IMR-90 (cell line): ENCODE measurements around the gene CFAP210.

Experiments used
- BHLHE40 ChIP-seq: fragments of 150-350 bp; IDR thresholded peaks from 2 replicates; pipeline ENCODE4 v1.6.1; 2016; ENCODE audit warnings: mild to moderate bottlenecking, low read depth, low read length
- CHD1 ChIP-seq: IDR thresholded peaks from 2 replicates; pipeline ENCODE4 v1.6.1; 2012; ENCODE audit warnings: low read depth, low read length, improper control_type of control experiment
- ELK1 ChIP-seq: fragments of 150-350 bp; IDR thresholded peaks from 2 replicates; pipeline ENCODE4 v1.6.1; 2016; ENCODE audit warnings: low read depth, mild to moderate bottlenecking, low read length, moderate library complexity, borderline replicate concordance
- FOS ChIP-seq: fragments of 150-350 bp; IDR thresholded peaks from 2 replicates; pipeline ENCODE4 v1.6.1; 2016; ENCODE audit warnings: low read depth, low read length
- MAFK ChIP-seq: IDR thresholded peaks from 2 replicates; pipeline ENCODE4 v1.6.1; 2012; ENCODE audit warnings: low read depth, low read length, improper control_type of control experiment
- POLR2A ChIP-seq: IDR thresholded peaks from 2 replicates; pipeline ENCODE4 v1.6.1; 2012; ENCODE audit warnings: mild to moderate bottlenecking, low read depth, low read length
- RFX5 ChIP-seq: IDR thresholded peaks from 2 replicates; pipeline ENCODE4 v1.8.0; 2012; ENCODE audit warnings: low read depth, mild to moderate bottlenecking, low read length, moderate library complexity
- SMC3 ChIP-seq: fragments of 150-350 bp; IDR thresholded peaks from 2 replicates; pipeline ENCODE4 v1.6.1; 2016; ENCODE audit warnings: low read depth, mild to moderate bottlenecking, antibody characterized with exemption, low read length, moderate library complexity
- USF2 ChIP-seq: fragments of 150-350 bp; IDR thresholded peaks from 2 replicates; pipeline ENCODE4 v1.6.1; 2017; ENCODE audit warnings: mild to moderate bottlenecking, antibody characterized with exemption, low read length, low read depth
- TF ChIP-seq, protein P1 (sequence below): conservative IDR thresholded peaks from 2 replicates; pipeline ENCODE4 v1.5.1; 2012; ENCODE audit warnings: mild to moderate bottlenecking, low read depth, low read length, improper control_type of control experiment

DNA sequence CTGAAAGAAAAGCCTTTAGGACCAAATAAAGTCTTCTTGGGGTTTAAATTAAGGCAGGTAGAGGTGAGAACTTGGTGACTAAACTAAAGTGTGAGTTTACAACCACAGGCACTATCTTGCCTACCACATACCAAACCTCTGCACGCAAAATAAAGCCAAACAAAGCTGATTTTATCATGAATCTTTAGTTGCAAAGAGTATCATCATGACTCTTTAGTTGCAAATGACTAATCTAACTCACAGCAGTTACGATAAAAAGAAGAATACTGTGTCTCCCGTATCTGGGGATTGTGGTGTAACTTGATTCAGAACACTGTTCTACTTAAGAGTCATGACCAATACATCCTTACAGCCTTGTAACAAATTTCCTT lies 11.2 kb downstream of the CFAP210 start:
- TF ChIP-seq SMC3: no peak
- TF ChIP-seq, protein P1, sequence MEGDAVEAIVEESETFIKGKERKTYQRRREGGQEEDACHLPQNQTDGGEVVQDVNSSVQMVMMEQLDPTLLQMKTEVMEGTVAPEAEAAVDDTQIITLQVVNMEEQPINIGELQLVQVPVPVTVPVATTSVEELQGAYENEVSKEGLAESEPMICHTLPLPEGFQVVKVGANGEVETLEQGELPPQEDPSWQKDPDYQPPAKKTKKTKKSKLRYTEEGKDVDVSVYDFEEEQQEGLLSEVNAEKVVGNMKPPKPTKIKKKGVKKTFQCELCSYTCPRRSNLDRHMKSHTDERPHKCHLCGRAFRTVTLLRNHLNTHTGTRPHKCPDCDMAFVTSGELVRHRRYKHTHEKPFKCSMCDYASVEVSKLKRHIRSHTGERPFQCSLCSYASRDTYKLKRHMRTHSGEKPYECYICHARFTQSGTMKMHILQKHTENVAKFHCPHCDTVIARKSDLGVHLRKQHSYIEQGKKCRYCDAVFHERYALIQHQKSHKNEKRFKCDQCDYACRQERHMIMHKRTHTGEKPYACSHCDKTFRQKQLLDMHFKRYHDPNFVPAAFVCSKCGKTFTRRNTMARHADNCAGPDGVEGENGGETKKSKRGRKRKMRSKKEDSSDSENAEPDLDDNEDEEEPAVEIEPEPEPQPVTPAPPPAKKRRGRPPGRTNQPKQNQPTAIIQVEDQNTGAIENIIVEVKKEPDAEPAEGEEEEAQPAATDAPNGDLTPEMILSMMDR: no peak
- TF ChIP-seq POLR2A: no peak
- TF ChIP-seq FOS: no peak
- no peak for TF ChIP-seq USF2
- no peak for TF ChIP-seq BHLHE40
- TF ChIP-seq CHD1: no peak
- no peak for TF ChIP-seq MAFK
- TF ChIP-seq RFX5: no peak
- no peak for TF ChIP-seq ELK1
